Activated B cell treated with CpG ODN at 0.5 μM for 24 hours (primary cell): ENCODE data around the gene MEIKIN. TPM values are rescaled to one million over a fixed set of nuclear protein-coding genes. Genes with fewer than 3 reads are reported as not detected.

Experiments used
- ATAC-seq: fragments of 200-7000 bp; cut with Tn5 transposase; one replicate; pipeline ENCODE4 v1.10.0; 2021; ENCODE audit warnings: low read depth, mild to moderate bottlenecking, moderate library complexity
- CTCF ChIA-PET: fragments of 350-600 bp; sonication (Branson Sonifier 250); formaldehyde crosslinking; loops from one replicate; lab custom pipeline; 2021; ENCODE audit warnings: antibody characterized with exemption; lab: Charles Lee
- POLR2A ChIA-PET: fragments of 350-600 bp; sonication (Branson Sonifier 250); formaldehyde crosslinking; loops from one replicate; lab custom pipeline; 2021; ENCODE audit warnings: antibody characterized with exemption; lab: Charles Lee
- DNase-seq: peaks from one replicate; pipeline ENCODE4 v3.0.0; 2022
- H3K27ac Mint-ChIP-seq: one replicate; pipeline ENCODE4 v1.8.0; 2020; ENCODE audit warnings: mixed read lengths
- H3K27me3 Mint-ChIP-seq: one replicate; pipeline ENCODE4 v1.8.0; 2021; ENCODE audit warnings: mixed read lengths
- H3K36me3 Mint-ChIP-seq: one replicate; pipeline ENCODE4 v1.8.0; 2021; ENCODE audit warnings: low read depth, mixed read lengths
- H3K4me1 Mint-ChIP-seq: one replicate; pipeline ENCODE4 v1.8.0; 2021; ENCODE audit warnings: mixed read lengths
- H3K4me3 Mint-ChIP-seq: one replicate; pipeline ENCODE4 v1.8.0; 2020; ENCODE audit warnings: mild to moderate bottlenecking, mixed read lengths
- H3K9me3 Mint-ChIP-seq: one replicate; pipeline ENCODE4 v1.8.0; 2020; ENCODE audit warnings: mixed read lengths
- CTCF ChIP-seq: fragments of 200-600 bp; IDR thresholded peaks from one replicate; pipeline ENCODE4 v1.8.0; 2022; ENCODE audit warnings: antibody characterized with exemption, mild to moderate bottlenecking
- intact Hi-C: fragments of 100-400 bp; cut with micrococcal nuclease; formaldehyde crosslinking; loops from one replicate; pipeline ENCODE4 v1.15.1; 2024
- total RNA-seq: library from RNA; stranded (reverse); gene quantifications from 2 replicates; pipeline ENCODE4 v1.2.3, GENCODE V29; 2022

The MEIKIN gene
- total RNA-seq, 1 donor from 2014 or later = not detected

DNA sequence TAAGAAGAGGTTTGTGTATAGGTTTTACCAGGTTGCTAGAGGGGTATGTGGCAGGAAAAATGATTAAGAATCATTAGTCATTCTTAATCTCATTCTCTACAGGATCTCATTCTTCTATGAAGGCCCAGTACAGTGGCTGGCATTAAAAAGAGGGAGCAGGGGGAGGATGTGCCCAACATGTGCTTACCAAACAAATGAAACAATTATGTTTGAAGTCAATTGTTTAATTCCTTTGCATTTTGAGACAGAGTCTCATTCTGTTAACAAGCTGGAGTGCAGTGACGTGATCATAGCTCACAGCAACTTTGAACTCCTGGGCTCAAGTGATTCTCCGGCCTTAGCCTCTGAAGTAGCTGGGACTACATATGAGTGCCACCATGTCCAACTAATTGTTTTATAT is 171.7 kb downstream of the MEIKIN start:
- H3K4me1 Mint-ChIP-seq = peaks cover 32% of the 10 kb centered on the region
- ChIA-PET POLR2A (no interaction called here), CTCF (no interaction called here)
- H3K9me3 Mint-ChIP-seq = no peaks in the 10 kb centered on the region
- H3K27ac Mint-ChIP-seq = no peak overlapping the region
- intact Hi-C loops = no loop called here
- H3K27me3 Mint-ChIP-seq = no peaks in the 10 kb centered on the region
- no peak for TF ChIP-seq CTCF
- no peak for DNase-seq
- H3K4me3 Mint-ChIP-seq = no peak overlapping the region
- ATAC-seq = no peak
- H3K36me3 Mint-ChIP-seq = peaks cover 5% of the 10 kb centered on the region

GRCh38 chr5:131771692-131772091 is 173.8 kb downstream of the MEIKIN start:
- ChIA-PET POLR2A (no interaction called here), CTCF (no interaction called here)
- intact Hi-C loops = no loop called here
- H3K9me3 Mint-ChIP-seq = no peaks in the 10 kb centered on the region
- peaks cover 2% of the 10 kb centered on the region for H3K36me3 Mint-ChIP-seq
- DNase-seq = no peak
- no peak overlapping the region for H3K4me3 Mint-ChIP-seq
- no peak for ATAC-seq
- TF ChIP-seq CTCF = no peak
- H3K4me1 Mint-ChIP-seq = peaks cover 31% of the 10 kb centered on the region
- H3K27me3 Mint-ChIP-seq = no peaks in the 10 kb centered on the region
- H3K27ac Mint-ChIP-seq = no peak overlapping the region

- ChIA-PET CTCF (no interaction called here), POLR2A (no interaction called here)
- no peak for ATAC-seq
- Mint-ChIP-seq H3K27me3 (no peaks in the 10 kb centered on the region), H3K4me1 (peaks cover 40% of the 10 kb centered on the region), H3K9me3 (no peaks in the 10 kb centered on the region), H3K27ac (no peak overlapping the region), H3K4me3 (no peak overlapping the region), H3K36me3 (peaks cover 3% of the 10 kb centered on the region)
- no peak for TF ChIP-seq CTCF
- intact Hi-C loops = no loop called here
- DNase-seq = no peak
Measured at GRCh38 chr5:131769961-131770360, 175.5 kb downstream of the MEIKIN start.

GRCh38 chr5:131769336-131769735 is 176.1 kb downstream of the MEIKIN start:
- Mint-ChIP-seq H3K4me3 (no peak overlapping the region), H3K36me3 (peaks cover 9% of the 10 kb centered on the region), H3K4me1 (peaks cover 38% of the 10 kb centered on the region), H3K27me3 (no peaks in the 10 kb centered on the region), H3K9me3 (no peaks in the 10 kb centered on the region), H3K27ac (no peak overlapping the region)
- ChIA-PET POLR2A (no interaction called here), CTCF (no interaction called here)
- ATAC-seq = no peak
- DNase-seq = no peak
- intact Hi-C loops = no loop called here
- no peak for TF ChIP-seq CTCF

- H3K4me3 Mint-ChIP-seq = no peak overlapping the region
- POLR2A ChIA-PET = interaction anchor here (0.7 kb wide), 4 partner anchors 26 to 251 kb away, joined by 3 to 11 read pairs (median 6); partner anchors contain the start of gene ACSL6
- H3K4me1 Mint-ChIP-seq = peaks cover 30% of the 10 kb centered on the region
- no peak for ATAC-seq
- intact Hi-C loops = no loop called here
- peaks cover 2% of the 10 kb centered on the region for H3K9me3 Mint-ChIP-seq
- no peak overlapping the region for H3K27ac Mint-ChIP-seq
- CTCF ChIA-PET = no interaction called here
- H3K27me3 Mint-ChIP-seq = no peaks in the 10 kb centered on the region
- no peak for TF ChIP-seq CTCF
- no peak for DNase-seq
- H3K36me3 Mint-ChIP-seq = peaks cover 20% of the 10 kb centered on the region
Measured at GRCh38 chr5:131767891-131768290, 177.6 kb downstream of the MEIKIN start.
